HG03354 (cell line): Measurements from ENCODE around the gene GAGE12J.
"Not testable (repeated sequence)": the region's sequence is repeated elsewhere in the genome, so short reads cannot be mapped to it uniquely, and the experiment has no call there.

Experiments
- ATAC-seq: cut with Tn5 transposase; IDR thresholded peaks from one replicate; pipeline ENCODE4 v1.9.1; 2021; ENCODE audit warnings: mild to moderate bottlenecking; ENCODE audit not compliant: unreplicated experiment, poor library complexity, severe bottlenecking

GAGE12J gene

DNA sequence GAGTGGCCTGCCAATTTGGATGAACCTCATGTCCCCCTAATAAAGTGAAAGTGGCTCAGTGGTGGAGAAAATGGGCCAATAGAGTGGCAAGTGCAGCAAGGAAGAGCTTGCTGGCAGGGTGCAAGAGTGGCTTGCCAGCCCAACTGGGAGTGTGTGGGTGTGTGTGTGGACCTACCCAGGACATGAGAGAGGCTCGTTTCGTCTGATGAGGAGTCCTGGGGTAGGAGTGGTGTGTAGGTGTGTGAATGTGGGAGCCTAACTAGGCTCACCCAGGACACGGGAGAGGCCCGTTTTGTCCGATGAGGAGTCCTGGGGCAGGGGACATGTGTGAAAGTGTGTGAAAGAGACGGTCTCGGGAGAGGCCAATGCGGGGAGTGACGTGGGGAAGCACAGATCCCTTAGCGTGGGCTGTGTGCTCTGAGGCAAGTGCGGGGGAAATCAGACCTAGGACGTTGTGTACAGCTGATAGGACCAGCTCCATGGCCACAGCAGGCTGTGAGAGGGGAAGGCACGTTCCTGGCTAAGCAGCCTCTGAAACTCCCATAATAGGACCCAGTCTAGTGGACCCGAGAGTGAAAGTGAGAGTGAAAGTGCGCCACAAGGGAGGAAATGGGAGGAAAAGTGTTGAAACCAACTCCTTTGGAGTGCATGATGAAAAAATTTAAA is 13.1 kb upstream of the GAGE12J start:
- no peak for ATAC-seq

DNA sequence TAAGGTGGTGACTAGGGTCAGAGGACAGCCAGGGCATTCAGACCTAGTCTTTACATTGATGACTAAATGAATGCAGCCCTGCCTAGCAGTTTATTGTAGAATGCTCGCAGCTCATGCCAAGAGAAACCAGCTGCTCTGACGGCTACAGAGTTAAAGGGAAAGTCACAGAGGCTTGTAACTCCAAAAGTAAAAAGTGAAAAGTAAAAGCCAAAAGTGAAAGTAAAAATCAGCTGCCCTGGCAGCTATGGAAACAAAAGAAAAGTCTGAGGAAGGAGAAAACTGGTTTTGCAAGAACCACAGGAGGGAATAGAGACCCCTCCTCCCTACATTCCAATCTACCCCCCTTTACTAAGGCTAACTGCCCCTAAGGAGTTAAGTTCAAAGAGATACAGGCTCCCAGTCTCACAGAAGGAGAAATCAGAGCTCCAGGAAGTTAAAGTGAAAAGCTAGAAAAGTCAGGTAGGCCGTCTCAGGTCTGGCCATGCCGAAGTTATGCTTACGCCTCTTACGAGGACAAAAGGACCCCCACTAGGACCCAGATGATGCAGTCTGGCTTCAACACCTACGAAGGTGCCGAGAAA is 12.3 kb upstream of the GAGE12J start:
- ATAC-seq = no peak

DNA sequence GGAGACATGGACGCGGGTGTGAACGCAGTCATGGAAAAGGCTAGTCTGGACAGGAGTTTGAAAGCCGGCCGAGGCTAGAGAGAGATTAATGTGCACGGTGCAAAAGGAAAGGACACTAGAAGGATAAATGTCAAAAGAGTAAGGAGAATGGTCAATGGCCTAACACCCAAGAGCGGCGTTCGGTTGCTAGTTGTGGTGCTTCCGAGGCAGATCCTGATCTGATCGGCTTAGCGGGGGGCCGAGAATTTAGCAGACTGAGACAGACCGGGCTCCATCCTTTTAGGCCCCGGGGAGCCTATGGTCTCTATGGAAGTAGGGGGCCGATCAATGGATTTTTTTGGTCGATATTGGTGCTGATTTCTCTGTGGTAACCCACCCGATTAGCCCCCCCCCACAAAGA is 11.5 kb upstream of the GAGE12J start:
- no peak for ATAC-seq

DNA sequence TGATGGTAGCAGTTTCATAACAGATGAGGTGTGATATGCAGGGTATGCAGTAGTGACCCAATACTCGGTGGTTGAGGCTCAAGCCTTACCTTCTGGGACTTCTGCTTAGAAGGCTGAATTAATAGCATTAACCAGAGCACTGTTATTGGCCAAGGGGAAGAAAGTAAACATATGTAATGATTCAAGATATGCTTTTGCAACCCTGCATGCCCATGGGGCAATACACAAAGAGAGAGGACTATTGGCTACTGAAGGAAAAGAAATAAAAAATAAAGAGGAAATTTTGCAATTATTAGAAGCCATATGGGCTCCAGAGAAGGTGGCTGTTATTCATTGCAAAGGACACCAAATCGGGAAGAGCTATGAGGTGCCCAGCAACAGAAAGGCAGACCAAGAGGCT is 9.7 kb upstream of the GAGE12J start:
- no peak for ATAC-seq

DNA sequence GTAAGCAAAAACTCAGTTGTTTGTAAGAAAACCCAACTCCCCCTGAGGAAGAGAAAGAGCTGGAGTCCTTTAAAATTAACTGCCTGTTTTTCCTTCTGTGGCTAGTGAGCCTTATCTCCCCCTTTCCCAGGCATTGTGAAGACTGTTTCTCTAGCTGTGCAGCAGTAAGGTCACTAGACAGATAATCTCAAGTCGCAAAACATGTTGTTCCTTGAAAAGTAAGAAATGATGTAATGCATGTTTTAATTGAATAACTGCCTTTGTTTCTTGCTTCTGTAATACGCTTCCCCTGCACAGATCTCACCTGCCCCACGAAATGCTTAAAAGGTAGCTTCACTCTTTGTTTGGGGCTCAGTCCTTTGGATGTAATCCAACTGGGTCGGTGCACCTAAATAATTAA is 5.8 kb upstream of the GAGE12J start:
- ATAC-seq = no peak

DNA sequence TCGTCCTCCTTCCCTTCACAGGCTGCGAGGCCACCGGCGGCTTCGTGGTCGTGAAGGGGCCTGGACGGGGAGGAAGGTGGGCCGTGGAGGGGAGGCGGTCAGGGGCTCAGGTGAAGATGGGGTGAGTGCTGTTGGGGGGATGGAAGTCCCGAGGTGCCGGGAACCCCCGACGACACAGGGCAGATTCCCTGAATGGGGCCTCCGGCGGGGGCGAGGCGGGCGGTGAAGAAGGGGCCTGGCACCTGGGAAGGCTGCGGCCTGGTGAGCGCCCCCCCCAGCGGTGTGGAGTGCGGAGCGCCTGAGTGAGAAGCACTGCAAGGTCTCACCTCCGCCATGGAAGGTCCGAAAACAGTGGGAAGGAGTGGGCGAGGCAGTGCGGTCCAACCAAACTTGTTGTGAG is 429 bp downstream of the GAGE12J start:
- ATAC-seq = not testable (repeated sequence)

DNA sequence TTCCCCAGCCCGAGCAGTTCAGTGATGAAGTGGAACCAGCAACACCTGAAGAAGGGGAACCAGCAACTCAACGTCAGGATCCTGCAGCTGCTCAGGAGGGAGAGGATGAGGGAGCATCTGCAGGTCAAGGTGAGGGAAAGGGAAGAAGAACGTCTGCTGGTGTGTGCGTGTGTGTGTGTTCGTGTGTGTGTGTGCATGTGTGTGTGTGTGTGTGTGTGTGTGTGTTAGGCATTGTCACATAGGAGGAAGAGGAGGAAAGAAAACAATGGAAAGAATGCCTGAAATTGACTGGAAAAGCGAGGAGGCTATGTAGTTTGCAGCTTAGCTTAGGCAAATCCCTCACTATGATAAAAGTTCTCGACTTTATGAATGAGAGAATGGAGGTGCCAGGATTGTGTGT is 1.9 kb downstream of the GAGE12J start:
- ATAC-seq = not testable (repeated sequence)

DNA sequence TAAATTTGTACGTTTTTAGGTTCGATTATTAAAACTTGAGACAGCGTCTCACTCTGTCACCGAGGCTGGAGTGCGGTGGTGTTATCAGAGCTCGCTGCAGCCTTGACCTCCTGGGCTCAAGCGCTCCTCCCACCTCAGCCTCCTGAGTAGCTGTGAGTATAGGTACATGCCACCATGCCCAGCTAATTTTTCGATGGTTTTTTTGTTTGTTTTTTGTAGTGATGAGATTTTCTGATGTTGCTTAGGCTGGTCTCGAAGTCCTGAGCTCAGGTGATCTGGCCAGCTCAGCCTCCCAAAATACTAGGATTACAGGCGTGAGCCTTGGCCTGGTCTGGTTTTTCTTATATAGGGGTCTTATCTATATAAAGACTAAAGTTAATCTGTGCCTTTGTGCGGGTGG is 8.6 kb downstream of the GAGE12J start:
- ATAC-seq = not testable (repeated sequence)

DNA sequence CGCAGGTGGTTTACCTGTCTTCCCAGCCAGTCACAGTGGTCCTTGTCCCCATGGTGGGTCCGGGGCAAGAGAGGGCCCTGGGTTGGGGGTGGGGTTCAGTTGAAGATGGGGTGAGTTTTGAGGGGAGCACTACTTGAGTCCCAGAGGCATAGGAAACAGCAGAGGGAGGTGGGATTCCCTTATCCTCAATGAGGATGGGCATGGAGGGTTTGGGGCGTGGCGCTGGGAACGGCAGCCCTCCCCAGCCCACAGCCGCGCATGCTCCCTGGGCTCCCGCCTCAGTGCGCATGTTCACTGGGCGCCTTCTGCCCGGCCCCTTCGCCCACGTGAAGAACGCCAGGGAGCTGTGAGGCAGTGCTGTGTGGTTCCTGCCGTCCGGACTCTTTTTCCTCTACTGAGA is 9.4 kb downstream of the GAGE12J start, which contains the start of gene GAGE13:
Gene GAGE13 (plus strand): TSS at position 301 of the 400 bp plus-strand sequence. CDS start 1,156 bp downstream, outside the sequence.
- ATAC-seq = not testable (repeated sequence)

DNA sequence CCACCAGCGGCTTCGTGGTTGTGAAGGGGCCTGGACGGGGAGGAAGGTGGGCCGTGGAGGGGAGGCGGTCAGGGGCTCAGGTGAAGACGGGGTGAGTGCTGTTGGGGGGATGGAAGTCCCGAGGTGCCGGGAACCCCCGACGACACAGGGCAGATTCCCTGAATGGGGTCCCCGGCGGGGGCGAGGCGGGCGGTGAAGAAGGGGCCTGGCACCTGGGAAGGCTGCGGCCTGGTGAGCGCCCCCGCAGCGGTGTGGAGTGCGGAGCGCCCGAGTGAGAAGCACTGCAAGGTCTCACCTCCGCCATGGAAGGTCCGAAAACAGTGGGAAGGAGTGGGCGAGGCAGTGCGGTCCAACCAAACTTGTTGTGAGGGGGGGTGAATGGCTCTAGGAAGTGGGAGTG is 10.0 kb downstream of the GAGE12J start:
- not testable (repeated sequence) for ATAC-seq

DNA sequence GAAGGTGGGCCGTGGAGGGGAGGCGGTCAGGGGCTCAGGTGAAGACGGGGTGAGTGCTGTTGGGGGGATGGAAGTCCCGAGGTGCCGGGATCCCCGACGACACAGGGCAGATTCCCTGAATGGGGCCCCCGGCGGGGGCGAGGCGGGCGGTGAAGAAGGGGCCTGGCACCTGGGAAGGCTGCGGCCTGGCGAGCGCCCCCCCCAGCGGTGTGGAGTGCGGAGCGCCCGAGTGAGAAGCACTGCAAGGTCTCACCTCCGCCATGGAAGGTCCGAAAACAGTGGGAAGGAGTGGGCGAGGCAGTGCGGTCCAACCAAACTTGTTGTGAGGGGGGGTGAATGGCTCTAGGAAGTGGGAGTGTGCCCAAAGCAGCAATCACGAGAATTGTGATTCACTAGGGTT is 19.6 kb downstream of the GAGE12J start:
- not testable (repeated sequence) for ATAC-seq

DNA sequence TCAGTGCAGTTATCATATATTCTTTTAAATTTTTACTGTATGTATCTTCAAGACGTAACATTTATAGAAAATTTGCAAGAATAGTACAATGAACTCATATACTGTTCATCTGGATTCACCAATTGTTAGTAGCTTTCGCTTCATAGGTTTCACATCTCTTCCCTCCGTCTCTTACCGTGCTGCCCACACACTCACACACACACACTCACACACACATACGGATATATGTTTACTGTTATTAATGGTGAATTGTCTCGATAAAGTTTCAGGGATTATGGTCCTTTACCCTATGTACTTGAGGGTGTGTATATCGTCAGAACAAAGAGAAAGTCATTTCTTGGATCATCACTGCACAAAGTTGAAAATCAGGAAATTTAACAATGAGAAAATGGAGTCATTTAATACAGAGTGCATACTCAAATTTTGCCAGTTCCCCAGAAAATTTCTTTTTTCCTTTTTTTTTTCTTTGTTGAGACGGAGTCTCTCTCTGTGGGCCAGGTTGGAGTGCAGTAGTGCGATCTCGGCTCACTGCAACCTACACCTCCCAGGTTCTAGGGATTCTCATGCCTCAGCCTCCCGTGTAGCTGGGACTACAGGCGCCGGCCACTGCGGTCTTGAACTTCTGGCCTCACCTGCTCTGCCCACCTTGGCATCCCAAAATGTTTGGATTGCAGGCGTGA is 22.8 kb downstream of the GAGE12J start:
- not testable (repeated sequence) for ATAC-seq

DNA sequence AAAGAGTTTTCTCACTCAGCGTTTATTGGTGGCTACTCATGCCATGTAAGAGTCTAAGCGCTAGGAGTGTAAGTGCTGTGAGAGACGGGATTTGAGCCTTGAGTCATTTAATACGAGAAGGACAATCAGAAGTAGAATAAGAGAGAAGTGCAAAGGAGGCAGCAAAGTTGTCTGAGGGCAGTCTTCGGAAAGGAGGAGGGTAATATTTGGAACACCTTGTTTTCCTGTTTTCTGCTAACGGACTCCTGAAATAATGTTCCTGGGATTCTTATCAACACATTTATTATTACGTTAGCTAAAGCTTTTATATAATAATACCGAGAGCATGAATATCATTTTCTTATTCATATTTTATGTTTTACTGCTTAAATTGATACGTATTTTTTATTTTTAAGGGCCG is 23.6 kb downstream of the GAGE12J start:
- not testable (repeated sequence) for ATAC-seq

DNA sequence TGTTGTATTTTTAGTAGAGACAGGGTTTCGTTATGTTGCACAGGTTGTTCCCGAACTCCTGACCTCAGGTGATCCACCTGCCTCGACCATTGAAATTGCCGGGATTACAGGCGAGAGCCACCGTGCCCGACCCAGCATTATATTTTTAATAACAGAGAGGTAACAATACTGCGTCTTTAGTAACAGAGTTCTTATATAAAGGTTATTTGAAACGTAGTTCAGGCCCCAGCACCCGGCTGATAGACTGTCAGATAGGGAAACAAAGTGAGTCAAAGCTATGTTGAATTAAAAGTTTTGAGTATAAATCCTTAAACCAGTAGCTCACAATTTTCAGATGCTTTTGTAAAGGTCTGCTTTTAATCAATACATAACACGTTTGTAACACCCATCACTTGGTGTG is 24.3 kb downstream of the GAGE12J start:
- ATAC-seq = not testable (repeated sequence)
